CD4-positive, alpha-beta T cell treated with Interleukin-10 for 1 hour (primary cell): ENCODE measurements around the gene DEGS1.

ENCODE experiments used
- DNase-seq: peaks from one replicate; pipeline ENCODE4 v3.0.0-alpha.2; 2020

DEGS1 gene

GRCh38 chr1:224182866-224183590 is at the start of gene DEGS1:
Gene DEGS1 (plus strand): TSS chr1:224183240. CDS start chr1:224183337, 97 bp downstream.
- DNase-seq: peak; percentile 86

- no peak for DNase-seq
Observed at GRCh38 chr1:224133741-224134299, 49.2 kb upstream of the DEGS1 start.

GRCh38 chr1:224137518-224137917 is 45.5 kb upstream of the DEGS1 start:
- DNase-seq: no peak

- DNase-seq: no peak
Observed at GRCh38 chr1:224138198-224138597, 44.8 kb upstream of the DEGS1 start.

- DNase-seq: no peak
Observed at GRCh38 chr1:224141693-224142092, 41.3 kb upstream of the DEGS1 start.

- no peak for DNase-seq
Observed at GRCh38 chr1:224149709-224150108, 33.3 kb upstream of the DEGS1 start.

GRCh38 chr1:224151117-224151516 is 31.9 kb upstream of the DEGS1 start:
- DNase-seq: no peak

- no peak for DNase-seq
Observed at GRCh38 chr1:224157316-224157715, 25.7 kb upstream of the DEGS1 start.

- no peak for DNase-seq
Observed at GRCh38 chr1:224159541-224159940, 23.5 kb upstream of the DEGS1 start.

- DNase-seq: no peak
Observed at GRCh38 chr1:224160171-224160682, 22.8 kb upstream of the DEGS1 start.

- no peak for DNase-seq
Observed at GRCh38 chr1:224162768-224163167, 20.3 kb upstream of the DEGS1 start.

GRCh38 chr1:224163311-224163710 is 19.7 kb upstream of the DEGS1 start:
- DNase-seq: no peak

- DNase-seq: peak; percentile 64
Observed at GRCh38 chr1:224168859-224169380, 14.1 kb upstream of the DEGS1 start.

- no peak for DNase-seq
Observed at GRCh38 chr1:224169718-224170270, 13.2 kb upstream of the DEGS1 start.

- DNase-seq: no peak
Observed at GRCh38 chr1:224170343-224170742, 12.7 kb upstream of the DEGS1 start.

- DNase-seq: peak; percentile 64
Observed at GRCh38 chr1:224170748-224171478, 12.1 kb upstream of the DEGS1 start.

GRCh38 chr1:224172229-224172628 is 10.8 kb upstream of the DEGS1 start:
- DNase-seq: no peak

GRCh38 chr1:224173523-224173922 is 9.5 kb upstream of the DEGS1 start:
- no peak for DNase-seq

GRCh38 chr1:224175617-224176016 is 7.4 kb upstream of the DEGS1 start:
- peak; percentile 62 for DNase-seq

GRCh38 chr1:224177356-224177999 is 5.6 kb upstream of the DEGS1 start:
- no peak for DNase-seq

- DNase-seq: no peak
Observed at GRCh38 chr1:224178894-224179293, 4.1 kb upstream of the DEGS1 start.

- no peak for DNase-seq
Observed at GRCh38 chr1:224180783-224181452, 2.1 kb upstream of the DEGS1 start.
